K562 (cell line): Measurements from ENCODE around the gene ZNF554. TPM values are rescaled to one million over a fixed set of nuclear protein-coding genes. Genes with fewer than 3 reads are reported as not detected.

Source experiments
- BCLAF1 ChIP-seq, 2 experiments: fragments of 450-650 bp in 1 of 2; IDR thresholded peaks; 2 replicates each; pipeline ENCODE4 v1.6.1; 2011 to 2017; ENCODE audit warnings: low read depth in 2 of 2, antibody characterized with exemption in 1 of 2, borderline replicate concordance in 1 of 2, low read length in 1 of 2, mild to moderate bottlenecking in 1 of 2, mixed read lengths in 1 of 2; ENCODE audit not compliant: control insufficient read depth in 1 of 2
- C11orf30 ChIP-seq: fragments of 450-650 bp; IDR thresholded peaks from 2 replicates; pipeline ENCODE4 v1.6.1; 2016; ENCODE audit warnings: low read depth, mild to moderate bottlenecking
- CUX1 ChIP-seq: fragments of 200-800 bp; sonication (Bioruptor generic); IDR thresholded peaks from 2 replicates; pipeline ENCODE4 v1.6.1; 2016; ENCODE audit warnings: missing genetic modification characterization, missing compliant biosample characterization
- LCOR ChIP-seq: sonication (generic); formaldehyde crosslinking; IDR thresholded peaks from 2 replicates; pipeline ENCODE4 v1.8.0; 2022; ENCODE audit warnings: mild to moderate bottlenecking, missing genetic modification reagents
- PRDM10 ChIP-seq: fragments of 450-650 bp; IDR thresholded peaks from 2 replicates; pipeline ENCODE4 v1.6.1; 2018; ENCODE audit not compliant: partially characterized antibody
- RB1 ChIP-seq: fragments of 450-650 bp; IDR thresholded peaks from 2 replicates; pipeline ENCODE4 v1.6.1; 2017; ENCODE audit warnings: low read depth, mild to moderate bottlenecking
- RBM22 ChIP-seq: fragments of 200-400 bp; formaldehyde crosslinking; IDR thresholded peaks from 2 replicates; pipeline ENCODE4 v1.6.1; 2018; ENCODE audit warnings: low read length, low read depth; ENCODE audit not compliant: poor library complexity, severe bottlenecking
- SREBF2 ChIP-seq: sonication (generic); formaldehyde crosslinking; IDR thresholded peaks from 2 replicates; pipeline ENCODE4 v1.4.0; 2020; ENCODE audit warnings: mild to moderate bottlenecking, missing genetic modification reagents
- XRCC3 ChIP-seq: fragments of 450-650 bp; IDR thresholded peaks from 2 replicates; pipeline ENCODE4 v1.6.1; 2017; ENCODE audit warnings: mild to moderate bottlenecking, moderate library complexity
- ZNF354B ChIP-seq: fragments of 250-450 bp; sonication (Bioruptor Pico); IDR thresholded peaks from 2 replicates; pipeline ENCODE4 v1.4.0; 2020
- ZNF561 ChIP-seq: fragments of 450-650 bp; formaldehyde crosslinking; conservative IDR thresholded peaks from 2 replicates; pipeline ENCODE4 v1.4.0; 2020; ENCODE audit warnings: mild to moderate bottlenecking, moderate library complexity
- polyA plus RNA-seq, 8 experiments: library from polyadenylated mRNA; depleted of rRNA in 4 of 8; stranded (reverse) in 5 of 8; unstranded in 3 of 8; fragments of >200 nt; fragmentation: Nextera tagmentation in 2 of 8; fragmentation: Illumina TruSeq in 1 of 8; extraction: Ambion mirVana in 2 of 8; extraction: Trizol in 1 of 8; gene quantifications; 2 replicates each; pipeline versions ENCODE4 v1.2.1 to v1.2.3, GENCODE V29; 2011 to 2014; ENCODE audit warnings: inconsistent platforms in 1 of 8, missing spikeins in 1 of 8
- total RNA-seq, 7 experiments: library from RNA; depleted of rRNA in 6 of 7; stranded (reverse); fragments of >200 nt in 6 of 7; fragmentation: Illumina TruSeq in 2 of 7; extraction: Trizol in 2 of 7; gene quantifications; 2 replicates each; pipeline versions ENCODE4 v1.2.1 to v1.2.3, GENCODE V29; 2011 to 2021; ENCODE audit warnings: low replicate concordance in 1 of 7
- TF ChIP-seq, protein P1 (sequence below): fragments of 450-650 bp; IDR thresholded peaks from 2 replicates; pipeline ENCODE4 v1.6.1; 2016; ENCODE audit warnings: missing biosample characterization, missing genetic modification characterization

ZNF554 gene
- total and polyA plus RNA-seq, 9 of the 15 experiments (the other 6 are each of a cell fraction or from before 2014, with no cell fraction given), result 0.07 to 1.8 (median 1.1) TPM

GRCh38 chr19:2782936-2783780 is 36.5 kb upstream of the ZNF554 start, which contains the start of gene SGTA (continued):
- peak; percentile 21 for TF ChIP-seq PRDM10
- peak in 1 of 2 experiments; percentile 86; a peak in 1 of 4 replicates for TF ChIP-seq BCLAF1 (IDR thresholded peaks at IDR 0.05; ENCODE audit: borderline replicate concordance in 1 of 2, control insufficient read depth in 1 of 2, low read depth in 2 of 2, low read length in 1 of 2)
- no peak for TF ChIP-seq CUX1 (CRISPR knock-in tag)
- TF ChIP-seq C11orf30, result peak; percentile 80
- no peak for TF ChIP-seq ZNF561 (CRISPR knock-in tag)
- peak; percentile 78 for TF ChIP-seq RBM22
- 0 out of 2 replicates have a peak, but pooled peaks have one; percentile 57 for TF ChIP-seq SREBF2 (CRISPR knock-in tag)
- TF ChIP-seq ZNF354B (CRISPR knock-in tag), result no peak
- TF ChIP-seq LCOR, result peak; percentile 99
- peak; percentile 77 for TF ChIP-seq RB1
- TF ChIP-seq, protein P1, sequence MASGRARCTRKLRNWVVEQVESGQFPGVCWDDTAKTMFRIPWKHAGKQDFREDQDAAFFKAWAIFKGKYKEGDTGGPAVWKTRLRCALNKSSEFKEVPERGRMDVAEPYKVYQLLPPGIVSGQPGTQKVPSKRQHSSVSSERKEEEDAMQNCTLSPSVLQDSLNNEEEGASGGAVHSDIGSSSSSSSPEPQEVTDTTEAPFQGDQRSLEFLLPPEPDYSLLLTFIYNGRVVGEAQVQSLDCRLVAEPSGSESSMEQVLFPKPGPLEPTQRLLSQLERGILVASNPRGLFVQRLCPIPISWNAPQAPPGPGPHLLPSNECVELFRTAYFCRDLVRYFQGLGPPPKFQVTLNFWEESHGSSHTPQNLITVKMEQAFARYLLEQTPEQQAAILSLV (tag), result 0 out of 2 replicates have a peak, but pooled peaks have one; percentile 58
- TF ChIP-seq XRCC3, result no peak
